H1 (cell line): ENCODE data around the gene NAA11. TPM values are rescaled to one million over a fixed set of nuclear protein-coding genes. Genes with fewer than 3 reads are reported as not detected.

Experiments used
- CTCF ChIA-PET: fragments of 300-600 bp; sonication (Branson Sonifier 250); formaldehyde crosslinking; loops from one replicate; lab custom pipeline; 2021; ENCODE audit not compliant: partially characterized antibody; lab: Charles Lee
- POLR2A ChIA-PET: fragments of 300-600 bp; sonication (Branson Sonifier 250); formaldehyde crosslinking; loops from one replicate; lab custom pipeline; 2021; ENCODE audit warnings: inconsistent platforms; ENCODE audit not compliant: partially characterized antibody; lab: Charles Lee
- DNase-seq, 2 experiments: peaks; one replicate each; pipeline versions ENCODE4 v3.0.0 to v3.0.0-alpha.2; 2010 to 2022; ENCODE audit warnings: low spot score in 2 of 2, low read depth in 1 of 2, mixed read lengths in 1 of 2
- FAIRE-seq: peaks from 2 replicates; lab custom pipeline; 2011; peaks lifted over from hg19 to GRCh38; lab: Jason Lieb, UNC
- H2AFZ ChIP-seq: 2 replicates; pipeline ENCODE4 v1.8.1; 2012; ENCODE audit warnings: low read length, inconsistent platforms
- H2AK5ac ChIP-seq: 2 replicates; pipeline ENCODE4 v1.6.1; 2013; ENCODE audit warnings: low read depth, low read length
- H2BK120ac ChIP-seq: replicated peaks from 2 replicates; pipeline ENCODE3; 2013; ENCODE audit warnings: low read depth, low read length, inconsistent platforms
- H2BK12ac ChIP-seq: 2 replicates; pipeline ENCODE4 v1.6.1; 2013; ENCODE audit warnings: low read depth, low read length
- H2BK15ac ChIP-seq: 2 replicates; pipeline ENCODE4 v1.6.1; 2013; ENCODE audit warnings: low read length
- H2BK20ac ChIP-seq: 2 replicates; pipeline ENCODE4 v1.6.1; 2013; ENCODE audit warnings: low read length
- H2BK5ac ChIP-seq: 2 replicates; pipeline ENCODE4 v1.6.1; 2013; ENCODE audit warnings: low read depth, low read length
- H3K14ac ChIP-seq: 2 replicates; pipeline ENCODE4 v1.6.1; 2013; ENCODE audit warnings: inconsistent platforms; ENCODE audit not compliant: insufficient read length
- H3K18ac ChIP-seq: 2 replicates; pipeline ENCODE4 v1.6.1; 2013; ENCODE audit warnings: low read length; ENCODE audit errors: extremely low read depth
- H3K23ac ChIP-seq: 2 replicates; pipeline ENCODE4 v1.6.1; 2013; ENCODE audit warnings: inconsistent platforms; ENCODE audit not compliant: insufficient read length
- H3K23me2 ChIP-seq: 2 replicates; pipeline ENCODE4 v1.6.1; 2013; ENCODE audit warnings: low read depth, low read length
- H3K27ac ChIP-seq: 2 replicates; pipeline ENCODE4 v1.6.1; 2011; ENCODE audit warnings: low read depth, low read length, inconsistent platforms
- H3K27me3 ChIP-seq, 4 experiments: replicated peaks in 1 of 4; 1 replicate in 1 of 4; 2 replicates in 3 of 4; pipeline versions ENCODE4 v1.6.1 to v1.8.1; 2011 to 2013; ENCODE audit warnings: low read length in 3 of 4, mild to moderate bottlenecking in 3 of 4, inconsistent platforms in 2 of 4, mixed read lengths in 2 of 4, moderate library complexity in 1 of 4; ENCODE audit not compliant: control insufficient read depth in 3 of 4, insufficient read depth in 3 of 4; ENCODE audit errors: extremely low read depth in 1 of 4
- H3K36me3 ChIP-seq, 4 experiments: 2 replicates each; pipeline versions ENCODE4 v1.6.1 to v1.8.1; 2011 to 2013; ENCODE audit warnings: mild to moderate bottlenecking in 4 of 4, low read length in 3 of 4, moderate library complexity in 2 of 4, control low read depth in 1 of 4, inconsistent platforms in 1 of 4; ENCODE audit not compliant: insufficient read depth in 4 of 4, control insufficient read depth in 2 of 4
- H3K4ac ChIP-seq: replicated peaks from 2 replicates; pipeline ENCODE3; 2013; ENCODE audit warnings: low read length, low read depth, mixed read lengths, inconsistent platforms; ENCODE audit not compliant: insufficient read length
- H3K4me1 ChIP-seq, 4 experiments: replicated peaks in 1 of 4; 1 replicate in 1 of 4; 2 replicates in 3 of 4; pipeline versions ENCODE4 v1.6.1 to v1.8.1; 2011 to 2013; ENCODE audit warnings: low read length in 3 of 4, inconsistent platforms in 2 of 4, mixed read lengths in 1 of 4; ENCODE audit not compliant: insufficient read depth in 4 of 4, control insufficient read depth in 3 of 4
- H3K4me2 ChIP-seq, 2 experiments: 2 replicates each; pipeline versions ENCODE4 v1.6.1 to v1.8.1; 2011 to 2013; ENCODE audit warnings: low read depth in 2 of 2, low read length in 2 of 2, control low read depth in 1 of 2, inconsistent platforms in 1 of 2, mild to moderate bottlenecking in 1 of 2; ENCODE audit not compliant: insufficient read depth in 1 of 2
- H3K4me3 ChIP-seq, 4 experiments: fragments of 200-600, 300-600 bp in 1 of 4; sonication (generic), shearing (Covaris generic), sonication (Bioruptor Twin) in 1 of 4; 2 replicates each; pipeline versions ENCODE4 v1.5.1 to v1.8.1; 2011 to 2016; ENCODE audit warnings: low read length in 4 of 4, low read depth in 3 of 4, control low read depth in 2 of 4, inconsistent platforms in 2 of 4, mild to moderate bottlenecking in 2 of 4, mixed read lengths in 1 of 4, moderate library complexity in 1 of 4; ENCODE audit not compliant: insufficient read depth in 2 of 4; ENCODE audit errors: extremely low read depth in 1 of 4
- H3K56ac ChIP-seq: replicated peaks from 2 replicates; pipeline ENCODE3; 2013; ENCODE audit warnings: low read depth, mild to moderate bottlenecking, mixed read lengths, low read length, inconsistent platforms; ENCODE audit not compliant: insufficient read length
- H3K79me1 ChIP-seq: 2 replicates; pipeline ENCODE4 v1.6.1; 2013; ENCODE audit warnings: low read depth, low read length, control low read depth
- H3K79me2 ChIP-seq, 2 experiments: 2 replicates each; pipeline versions ENCODE4 v1.6.1 to v1.8.1; 2012 to 2013; ENCODE audit warnings: low read length in 2 of 2, mild to moderate bottlenecking in 2 of 2, inconsistent platforms in 1 of 2; ENCODE audit not compliant: insufficient read depth in 2 of 2, control insufficient read depth in 1 of 2
- H3K9ac ChIP-seq, 4 experiments: replicated peaks in 1 of 4; 1 replicate in 1 of 4; 2 replicates in 3 of 4; pipeline versions ENCODE4 v1.6.1 to v1.8.1; 2011 to 2013; ENCODE audit warnings: low read depth in 3 of 4, low read length in 3 of 4, control low read depth in 2 of 4, mild to moderate bottlenecking in 2 of 4, moderate library complexity in 2 of 4, inconsistent platforms in 1 of 4; ENCODE audit errors: extremely low read depth in 1 of 4
- H3K9me3 ChIP-seq, 2 experiments: 2 replicates each; pipeline versions ENCODE4 v1.6.1 to v1.8.1; 2012 to 2013; ENCODE audit warnings: mild to moderate bottlenecking in 2 of 2, moderate library complexity in 2 of 2, control low read depth in 1 of 2, inconsistent platforms in 1 of 2, low read depth in 1 of 2, low read length in 1 of 2, mixed read lengths in 1 of 2; ENCODE audit not compliant: insufficient read depth in 2 of 2
- H4K20me1 ChIP-seq, 2 experiments: replicated peaks in 1 of 2; 2 replicates each; pipeline versions ENCODE3 to v1.8.1; 2011 to 2013; ENCODE audit warnings: inconsistent platforms in 2 of 2, low read length in 2 of 2, mild to moderate bottlenecking in 1 of 2; ENCODE audit not compliant: insufficient read depth in 2 of 2, control insufficient read depth in 1 of 2
- H4K5ac ChIP-seq: 2 replicates; pipeline ENCODE4 v1.6.1; 2013; ENCODE audit warnings: low read length, low read depth, mixed read lengths, inconsistent platforms; ENCODE audit not compliant: insufficient read length
- H4K8ac ChIP-seq: 2 replicates; pipeline ENCODE4 v1.8.0; 2013; ENCODE audit warnings: mild to moderate bottlenecking, moderate library complexity, low read length, inconsistent platforms; ENCODE audit not compliant: insufficient read depth; ENCODE audit errors: extremely low read depth
- H4K91ac ChIP-seq: replicated peaks from 2 replicates; pipeline ENCODE3; 2013; ENCODE audit warnings: low read length, mixed read lengths, inconsistent platforms; ENCODE audit not compliant: insufficient read length
- JUND ChIP-seq: IDR thresholded peaks from 2 replicates; pipeline ENCODE4 v1.6.1; 2011; ENCODE audit warnings: mild to moderate bottlenecking, improper control_type of control experiment, low read length
- WGBS, 2 experiments: shearing (Covaris generic) in 1 of 2; methylation state at CpG; one replicate each; pipeline versions ENCODE4 v1.1.6 to v1.1.7; 2013 to 2015; ENCODE audit warnings: low lambda C conversion rate in 2 of 2, mixed read lengths in 2 of 2, inconsistent platforms in 1 of 2, low coverage in 1 of 2, missing lambda C conversion rate in 1 of 2; ENCODE audit not compliant: insufficient replicate concordance in 2 of 2, insufficient coverage in 1 of 2, insufficient read length in 1 of 2; ENCODE audit errors: extremely low coverage in 1 of 2, missing lambda C conversion rate in 1 of 2; 5-methylcytosine and 5-hydroxymethylcytosine counted together
- polyA plus RNA-seq, 7 experiments: library from polyadenylated mRNA; depleted of rRNA in 3 of 7; stranded (reverse) in 5 of 7; unstranded in 2 of 7; fragments of >200 nt in 5 of 7; fragments of 200-250 nt in 2 of 7; gene quantifications; 1 replicate in 5 of 7; 2 replicates in 1 of 7; 4 replicates in 1 of 7; pipeline versions ENCODE4 v1.2.1 to v1.2.3, GENCODE V29; 2011 to 2013; ENCODE audit warnings: missing spikeins in 2 of 7, mixed read lengths in 2 of 7
- total RNA-seq: library from RNA; stranded (reverse); fragmentation: NEBNext Ultra II Directional; extraction: Animal tissue kit (Norgen Biotek cat#: 25700); gene quantifications from 2 replicates; pipeline ENCODE4 v1.2.1, GENCODE V29; 2021

Gene NAA11
- total and polyA plus RNA-seq, 2 of the 8 experiments (the other 6 are each of a cell fraction or from before 2014, with no cell fraction given) = not detected

DNA sequence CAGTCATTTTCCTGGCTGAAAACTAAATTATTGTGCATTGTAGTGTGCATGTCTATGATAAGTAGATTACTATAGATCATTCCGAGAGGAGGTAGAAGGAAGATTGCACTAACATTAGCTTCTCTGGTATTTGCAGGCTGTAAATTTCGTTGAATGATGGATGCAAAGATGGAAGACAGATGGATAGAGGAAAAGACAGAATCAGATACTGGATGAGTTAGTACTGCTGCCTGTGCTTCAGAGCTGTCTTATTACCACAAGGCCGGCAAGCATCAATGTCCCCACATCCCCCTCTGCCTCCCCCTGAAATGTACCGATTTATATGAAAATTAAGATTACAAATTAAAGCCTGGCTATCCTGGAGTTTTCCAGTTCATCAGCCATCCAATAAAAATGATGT, 17.7 kb downstream of the NAA11 start:
- no peak overlapping the region for H4K8ac ChIP-seq
- no peaks in the 10 kb centered on the region; a peak in 1 of 4 replicates for H3K9me3 ChIP-seq
- H2BK20ac ChIP-seq = no peak overlapping the region
- no peaks in the 10 kb centered on the region for H3K23me2 ChIP-seq
- H3K4me1 ChIP-seq = no peaks in the 10 kb centered on the region
- H3K79me1 ChIP-seq = no peaks in the 10 kb centered on the region
- no peak overlapping the region for H3K56ac ChIP-seq
- H3K4me3 ChIP-seq = no peak overlapping the region
- no peak overlapping the region for H3K9ac ChIP-seq
- no peaks in the 10 kb centered on the region for H3K36me3 ChIP-seq
- H3K4me2 ChIP-seq = no peak overlapping the region
- no peak overlapping the region for H2BK5ac ChIP-seq
- H3K4ac ChIP-seq = no peak overlapping the region
- H3K18ac ChIP-seq = no peak overlapping the region
- DNase-seq (no peak), FAIRE-seq (no peak)
- no peak overlapping the region for H2BK120ac ChIP-seq
- H3K79me2 ChIP-seq = no peaks in the 10 kb centered on the region
- no peak overlapping the region for H2AFZ ChIP-seq
- POLR2A ChIA-PET = no interaction called here
- no peaks in the 10 kb centered on the region for H3K27me3 ChIP-seq
- H2BK15ac ChIP-seq = no peak overlapping the region
- no peak overlapping the region for H2AK5ac ChIP-seq
- H3K27ac ChIP-seq = no peak overlapping the region
- H4K5ac ChIP-seq = no peak overlapping the region
- WGBS, 2 experiments = 87% methylated on average over 4 of the region's 4 CpGs; no CpG with 5 or more reads in 1 of the 2 experiments
- H4K91ac ChIP-seq = no peak overlapping the region
- no peaks in the 10 kb centered on the region for H4K20me1 ChIP-seq
- no peak overlapping the region for H3K14ac ChIP-seq
- CTCF ChIA-PET = no interaction called here
- H3K23ac ChIP-seq = no peak overlapping the region
- H2BK12ac ChIP-seq = no peak overlapping the region
- TF ChIP-seq JUND = no peak
